NCI-H82 treated with DMSO at 0.1 percent for 48 hours (cell line): ENCODE results near the gene PCGF3.
"Not testable (repeated sequence)": the region's sequence is repeated elsewhere in the genome, so short reads cannot be mapped to it uniquely, and the experiment has no call there.

Source experiments
- DNase-seq: peaks from one replicate; lab custom pipeline; 2025; ENCODE audit not compliant: unreplicated experiment; lab: John Stamatoyannopoulos, UW

The PCGF3 gene

DNA sequence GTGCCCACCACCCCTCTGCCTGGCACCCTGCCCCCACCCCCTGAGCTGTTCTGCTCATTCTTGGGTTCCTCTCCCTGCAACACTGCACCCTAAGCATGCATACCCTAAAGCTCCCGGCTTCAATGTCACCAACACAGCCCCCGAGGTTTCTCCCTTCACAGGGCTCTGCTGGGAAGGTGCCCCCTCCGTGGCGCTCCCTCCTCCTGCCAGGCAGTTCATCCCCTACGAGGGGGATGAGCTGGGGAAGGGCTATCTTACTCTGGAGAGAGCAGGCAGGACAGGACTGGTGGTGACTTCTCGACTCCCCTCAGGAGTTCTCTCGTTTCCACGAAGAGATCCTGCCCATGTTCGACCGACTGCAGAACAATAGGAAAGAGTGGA is 38.1 kb upstream of the PCGF3 start:
- no peak for DNase-seq

DNA sequence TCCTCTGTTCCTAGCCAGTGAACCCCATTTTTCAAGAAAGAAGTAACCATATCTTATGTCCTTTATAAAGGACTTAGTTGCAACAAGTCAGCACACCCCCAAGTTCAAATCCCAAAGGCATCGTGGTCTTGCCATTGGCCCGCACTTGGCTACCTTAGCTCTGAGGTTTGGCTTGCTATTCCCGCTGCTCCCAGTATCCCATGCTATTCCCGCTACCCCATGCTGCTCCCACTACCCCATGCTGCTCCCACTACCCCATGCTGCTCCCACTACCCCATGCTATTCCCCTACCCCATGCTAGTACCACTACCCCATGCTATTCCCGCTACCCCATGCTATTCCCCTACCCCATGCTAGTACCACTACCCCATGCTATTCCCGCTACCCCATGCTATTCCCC is 37.4 kb upstream of the PCGF3 start:
- DNase-seq, result not testable (repeated sequence)

GRCh38 chr4:669806-670559 is 35.6 kb upstream of the PCGF3 start:
- DNase-seq, result peak; percentile 6

DNA sequence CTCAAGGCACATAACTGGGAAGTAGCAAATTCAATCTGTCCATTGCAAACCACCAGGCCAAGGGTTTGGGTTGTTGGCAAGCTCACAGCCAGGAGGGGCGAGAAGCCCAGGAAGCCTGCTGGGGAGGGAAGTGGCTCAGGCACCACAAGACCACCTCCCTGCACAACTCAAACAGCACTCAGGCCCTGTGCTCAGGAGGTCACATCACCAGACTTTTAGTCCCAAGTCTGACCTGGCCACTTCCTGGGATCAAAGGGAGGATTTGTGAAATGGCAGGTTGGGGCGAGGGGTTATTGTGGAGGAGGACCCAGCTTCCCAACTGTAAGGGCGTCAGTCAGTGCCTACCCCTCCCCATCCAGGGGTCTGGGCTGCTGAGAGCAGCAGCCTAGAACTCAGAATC is 33.9 kb upstream of the PCGF3 start:
- DNase-seq, result no peak

DNA sequence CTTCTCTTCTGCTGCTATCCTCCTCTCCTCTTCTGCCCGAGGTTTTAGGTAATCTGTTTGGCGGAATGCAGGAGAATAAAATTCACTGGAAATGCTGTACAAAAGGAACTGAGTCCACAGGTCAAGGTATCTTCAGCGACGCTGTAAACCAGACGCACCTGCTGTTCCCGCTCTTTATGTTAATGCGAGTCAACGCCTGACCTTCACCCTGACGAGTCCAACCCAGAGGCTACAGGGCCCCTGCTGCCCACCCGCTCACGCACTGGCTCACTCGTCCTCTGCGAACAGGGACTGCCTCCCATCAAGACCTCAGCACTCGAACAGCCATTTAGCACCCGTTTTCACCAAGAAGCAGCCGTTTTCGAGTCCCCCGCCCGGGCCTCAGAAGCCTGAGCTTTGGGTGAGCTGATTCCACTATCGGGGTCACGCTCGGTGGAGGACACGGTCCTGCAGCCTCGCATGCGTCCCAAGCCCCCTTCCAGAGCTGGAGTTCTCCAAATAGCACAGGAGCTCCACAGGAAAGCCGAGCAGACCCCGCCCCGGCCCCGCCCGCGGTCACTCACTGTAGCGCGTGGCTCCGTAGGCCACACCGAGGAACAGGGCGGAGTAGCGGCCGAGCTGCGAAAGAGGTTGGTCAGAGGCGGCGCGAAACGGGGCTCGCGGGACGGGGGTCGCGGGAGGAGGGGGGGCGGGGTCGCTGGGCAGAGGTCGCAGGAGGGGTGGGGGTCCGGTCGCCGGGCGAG is 32.1 kb upstream of the PCGF3 start:
- no peak for DNase-seq

GRCh38 chr4:674172-675035 is 31.2 kb upstream of the PCGF3 start, which contains the start of the genes ATP5ME and MYL5:
Gene ATP5ME (minus strand): TSS chr4:674276. CDS start chr4:674247, 29 bp downstream.
Gene MYL5 (plus strand): TSS chr4:674542. CDS start chr4:678027, 3,485 bp downstream.
- peak; percentile 67 for DNase-seq

DNA sequence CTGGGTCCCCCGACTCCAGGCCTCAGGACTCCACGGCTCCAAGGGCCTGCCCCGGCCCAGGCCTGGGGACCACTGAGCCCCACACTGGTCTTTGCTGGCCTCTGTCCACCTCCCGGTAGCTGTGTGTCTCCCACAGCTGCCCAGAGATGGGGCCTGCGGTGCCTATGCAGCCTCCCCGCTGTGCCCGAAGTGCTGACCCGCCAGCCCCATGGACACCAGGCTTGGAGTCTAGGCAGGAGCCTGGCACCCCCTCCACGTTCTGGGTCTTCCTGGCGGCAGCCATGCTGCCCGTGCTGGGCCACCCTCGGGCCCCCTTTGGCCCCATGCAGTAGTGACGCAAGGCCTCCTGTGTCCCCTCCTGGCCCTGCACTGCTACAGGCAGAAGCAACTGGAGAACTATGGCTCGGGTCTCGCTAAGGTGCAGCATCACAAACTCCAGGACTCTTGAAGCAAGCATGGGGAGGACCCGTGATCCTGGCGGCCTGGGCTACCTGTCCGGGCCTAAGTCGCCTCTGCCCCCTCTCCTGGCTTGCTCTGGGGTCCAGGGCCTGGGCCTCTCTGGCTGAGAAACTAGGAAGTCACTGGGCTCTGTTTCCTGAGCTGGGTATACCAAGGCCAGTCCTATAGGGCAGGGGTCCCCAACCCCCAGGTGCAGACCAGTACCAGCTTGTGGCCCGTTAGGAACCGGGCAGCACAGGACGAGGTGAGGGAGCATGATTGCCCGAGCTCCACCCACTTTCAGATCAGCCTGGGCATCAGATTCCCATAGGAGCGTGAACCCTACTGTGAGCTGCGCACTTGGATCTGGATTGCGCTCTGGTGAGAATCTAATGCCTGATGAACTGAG is 30.4 kb upstream of the PCGF3 start:
- no peak for DNase-seq

GRCh38 chr4:675980-676870 is 29.4 kb upstream of the PCGF3 start:
- no peak for DNase-seq

GRCh38 chr4:676871-677235 is 28.8 kb upstream of the PCGF3 start:
- DNase-seq, result no peak

GRCh38 chr4:677431-678293 is 28.0 kb upstream of the PCGF3 start:
- no peak for DNase-seq

DNA sequence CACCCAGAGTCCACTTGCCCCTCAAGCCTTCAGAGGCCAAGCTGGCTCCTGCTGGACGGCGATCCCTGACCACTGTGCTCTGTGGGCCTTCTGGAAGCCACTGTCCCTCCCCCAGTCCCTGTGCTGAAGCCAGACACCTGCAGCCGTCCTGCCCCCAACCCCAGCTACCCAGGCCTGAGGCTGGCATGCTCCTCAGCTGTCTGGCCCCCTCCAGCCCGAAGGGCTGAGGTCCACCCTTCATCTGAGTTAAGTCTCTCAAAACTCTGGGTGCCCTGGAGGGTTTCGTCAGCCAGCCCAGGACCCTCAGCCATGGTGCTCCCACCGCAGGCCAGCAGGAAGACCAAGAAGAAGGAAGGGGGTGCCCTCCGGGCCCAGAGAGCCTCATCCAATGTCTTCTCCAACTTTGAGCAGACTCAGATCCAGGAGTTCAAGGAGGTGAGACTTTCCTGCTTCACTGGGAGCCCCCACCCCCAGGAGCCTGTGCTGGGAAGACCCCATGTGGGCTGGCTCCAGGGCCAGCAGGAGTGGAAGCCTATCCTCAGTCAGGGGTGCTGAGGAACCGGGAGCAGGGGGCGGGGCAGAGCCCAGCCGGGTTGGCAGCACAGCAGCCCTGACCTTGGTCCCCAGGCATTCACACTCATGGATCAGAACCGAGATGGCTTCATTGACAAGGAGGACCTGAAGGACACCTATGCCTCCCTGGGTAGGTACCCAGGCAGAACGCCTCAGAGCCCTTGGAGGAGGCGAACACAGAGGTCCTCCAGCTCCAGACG is 27.1 kb upstream of the PCGF3 start:
- DNase-seq, result no peak

GRCh38 chr4:679104-679481 is 26.5 kb upstream of the PCGF3 start:
- no peak for DNase-seq

GRCh38 chr4:679629-680028 is 26.0 kb upstream of the PCGF3 start:
- DNase-seq, result no peak

DNA sequence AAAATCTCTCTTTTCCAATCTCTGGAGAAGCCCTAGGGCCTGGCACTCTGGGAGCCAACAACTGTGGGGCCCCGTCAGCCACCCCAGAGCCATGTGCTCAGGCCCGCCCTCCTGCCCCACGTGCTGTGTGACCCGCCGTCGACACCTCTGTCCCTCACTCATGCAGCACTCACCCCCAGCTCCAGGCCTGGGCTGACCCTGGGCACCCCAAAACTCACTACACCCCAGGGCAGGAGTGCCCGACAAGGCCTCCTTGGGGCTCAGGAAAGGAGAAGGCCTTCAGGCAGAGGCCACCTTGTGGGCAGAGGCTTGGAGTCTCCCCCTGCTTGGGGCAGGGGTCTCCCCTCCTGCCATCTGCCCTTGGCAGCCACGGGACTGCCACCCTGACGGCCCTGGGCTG is 25.5 kb upstream of the PCGF3 start:
- DNase-seq, result no peak

- no peak for DNase-seq
Observed at GRCh38 chr4:680551-680927, 25.1 kb upstream of the PCGF3 start.

DNA sequence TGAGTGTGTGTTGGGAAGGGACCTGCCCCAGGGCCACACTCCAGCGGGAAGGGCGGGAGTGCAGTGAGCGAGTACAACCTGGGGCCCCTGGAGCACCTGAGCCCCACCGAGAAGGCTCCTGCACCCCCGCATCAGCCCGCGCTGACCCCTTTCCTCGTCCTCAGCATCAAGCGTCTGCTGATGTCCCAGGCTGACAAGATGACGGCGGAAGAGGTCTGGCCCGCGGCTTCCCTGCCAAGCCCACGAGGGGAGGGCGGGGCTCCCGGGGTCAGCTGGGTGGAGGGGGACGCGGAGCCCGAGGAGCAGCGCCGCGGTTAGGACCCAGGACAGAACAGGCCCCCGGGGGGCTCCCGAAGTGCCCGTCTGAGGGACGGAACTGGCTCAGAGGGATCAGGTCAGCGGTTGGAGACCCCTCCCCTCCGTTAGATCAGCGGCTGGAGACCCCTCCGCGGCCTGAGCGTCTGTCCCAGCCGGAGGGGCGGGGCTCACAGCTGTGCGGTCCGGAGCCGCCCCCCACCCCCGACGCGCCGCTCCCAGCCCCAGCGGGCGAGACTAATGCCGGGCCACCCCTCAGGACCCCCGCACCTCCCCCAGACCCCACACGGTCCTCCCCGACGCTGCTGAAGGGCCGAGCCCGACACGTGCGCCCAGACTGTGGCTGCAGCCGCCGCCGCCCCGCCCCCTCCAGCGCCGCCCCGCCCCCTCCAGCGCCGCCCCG is 24.5 kb upstream of the PCGF3 start:
- no peak for DNase-seq

GRCh38 chr4:681736-682451 is 23.7 kb upstream of the PCGF3 start:
- peak; percentile 1 for DNase-seq
